SK-MEL-5 (cell line): ENCODE data around the gene PROM1. TPM values are rescaled to one million over a fixed set of nuclear protein-coding genes. Genes with fewer than 3 reads are reported as not detected.

ENCODE experiments used
- DNase-seq: peaks from one replicate; pipeline ENCODE4 v3.0.0-alpha.2; 2016; ENCODE audit warnings: low read depth, low spot score
- in situ Hi-C: cut with HindIII; loops from 2 replicates; pipeline ENCODE4 v1.10.0; 2016; ENCODE audit warnings: low sequenced_read_pairs, high pct_unique_total_duplicates, low pct_unique_long_range_greater_than_20kb
- total RNA-seq: library from RNA; depleted of rRNA; stranded (reverse); fragments of >200 nt; shearing (Covaris generic); gene quantifications from 2 replicates; pipeline ENCODE4 v1.2.3, GENCODE V29; 2014

Gene PROM1
- total RNA-seq, 1 experiment from 2014 or later = 3.1 TPM

DNA sequence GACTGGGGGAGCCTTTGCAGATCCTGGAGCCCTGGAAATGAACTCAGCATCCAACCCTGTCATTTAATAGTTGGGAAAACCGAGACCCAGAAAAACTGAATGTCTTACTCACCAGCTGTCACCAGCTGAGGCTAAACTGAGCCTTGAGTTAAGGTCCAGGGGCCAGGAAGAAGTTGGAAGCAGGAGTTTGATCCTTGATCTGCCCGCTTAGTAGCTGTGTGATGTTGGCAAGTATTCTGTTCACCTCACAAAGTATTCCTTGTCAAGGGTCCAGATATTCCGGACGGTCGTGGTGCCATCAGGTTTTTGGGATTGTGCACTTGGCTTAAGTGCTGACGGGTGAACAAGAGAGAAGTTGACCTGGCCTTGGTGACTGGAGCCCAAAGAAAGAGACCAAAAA, 30.7 kb upstream of the PROM1 start:
- DNase-seq = no peak
- in situ Hi-C loops = no loop called here

DNA sequence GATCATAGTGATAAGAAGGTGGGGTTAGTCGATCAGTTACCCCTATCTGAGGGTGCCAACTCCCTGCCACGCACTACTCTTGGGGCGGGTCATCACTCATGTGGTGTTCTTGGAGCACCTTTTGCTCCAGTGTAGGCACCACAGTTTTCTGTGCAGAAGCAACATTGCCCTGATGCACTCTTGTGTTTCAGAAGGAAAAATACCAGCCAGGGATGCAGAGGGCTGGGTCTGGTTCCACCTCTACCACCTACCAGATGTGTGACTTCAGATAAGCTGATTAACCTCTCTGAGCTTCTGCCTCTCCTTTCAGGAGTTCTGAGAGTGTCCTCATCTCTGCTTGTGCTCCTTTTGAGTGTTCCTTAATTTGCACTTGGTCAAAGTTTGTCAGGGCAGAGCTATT, 29.9 kb upstream of the PROM1 start:
- no peak for DNase-seq
- in situ Hi-C loops = no loop called here

- DNase-seq = no peak
- in situ Hi-C loops = no loop called here
Measured at GRCh38 chr4:16111533-16111932, 27.7 kb upstream of the PROM1 start.

DNA sequence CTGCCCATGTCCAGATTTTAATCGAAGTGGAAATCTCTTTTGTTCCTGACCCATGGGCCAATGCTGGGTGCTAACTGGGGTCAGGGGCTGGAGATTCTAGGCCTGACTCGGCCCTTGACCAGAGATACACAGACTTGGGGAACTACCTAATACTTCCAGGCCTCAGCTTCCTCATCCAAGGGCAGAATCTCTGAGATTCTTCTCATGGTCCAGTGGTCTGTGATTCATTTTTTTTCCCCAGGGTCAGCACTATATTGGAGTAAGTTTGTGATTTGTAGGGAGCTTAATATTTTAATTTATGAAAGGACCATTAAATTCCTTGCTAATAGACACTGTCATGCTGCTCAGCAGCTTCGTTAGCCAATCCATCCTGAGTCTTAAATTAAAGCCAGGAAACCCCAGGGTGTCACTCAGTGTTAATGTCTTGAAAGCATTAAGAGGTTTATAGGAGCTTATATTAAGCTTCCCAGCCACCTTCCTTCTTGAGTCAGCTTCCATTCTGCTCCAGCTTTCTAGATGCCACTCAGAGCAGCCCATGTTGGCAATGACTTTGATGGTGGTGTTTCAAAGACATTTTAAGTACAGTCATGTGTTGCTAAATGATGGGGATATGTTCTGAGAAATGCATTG, 27.0 kb upstream of the PROM1 start:
- no peak for DNase-seq
- in situ Hi-C loops = no loop called here

GRCh38 chr4:16110199-16110598, 26.4 kb upstream of the PROM1 start:
- in situ Hi-C loops = no loop called here
- no peak for DNase-seq

DNA sequence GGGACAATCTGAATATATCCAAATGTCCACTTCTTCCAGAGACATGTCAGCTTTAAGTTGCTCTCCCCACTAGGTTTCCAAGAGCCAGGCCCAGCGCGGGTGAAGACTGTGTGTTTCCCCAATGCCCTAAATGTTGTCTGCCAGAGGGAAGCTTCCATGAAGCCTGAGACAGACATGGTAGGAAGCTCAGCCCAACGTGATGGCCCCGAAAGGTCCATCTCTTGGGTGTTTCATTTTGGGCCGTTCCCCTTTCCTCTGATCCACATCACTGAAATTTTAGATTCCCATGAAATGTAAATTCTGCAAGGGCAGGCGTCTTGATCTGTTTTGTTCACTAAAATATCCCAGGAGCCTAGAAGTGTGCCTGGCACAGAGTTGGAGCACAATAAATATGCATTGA, 25.4 kb upstream of the PROM1 start:
- in situ Hi-C loops = no loop called here
- DNase-seq = no peak

GRCh38 chr4:16106956-16107355, 23.1 kb upstream of the PROM1 start:
- DNase-seq = no peak
- in situ Hi-C loops = no loop called here

GRCh38 chr4:16104520-16104919, 20.7 kb upstream of the PROM1 start:
- in situ Hi-C loops = no loop called here
- no peak for DNase-seq

DNA sequence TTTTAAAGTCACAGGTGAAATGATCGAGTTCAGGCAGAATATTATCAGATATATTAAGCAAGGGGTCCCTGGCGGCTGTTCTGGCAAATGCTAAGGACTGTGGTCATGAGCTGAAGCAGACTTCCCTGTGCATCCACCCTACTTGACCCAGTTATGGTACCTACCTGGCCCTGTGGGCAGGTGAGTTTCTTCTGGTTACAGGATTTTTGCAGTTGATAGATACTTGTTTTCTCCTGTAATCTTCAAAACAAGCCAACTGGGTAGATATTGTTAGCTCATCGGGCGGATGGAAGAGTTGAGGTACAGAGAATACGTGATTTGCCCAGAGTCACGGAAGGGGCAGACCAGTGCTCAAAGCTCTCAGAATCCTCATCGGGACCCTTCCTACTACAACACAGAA, 18.5 kb upstream of the PROM1 start:
- no peak for DNase-seq
- in situ Hi-C loops = no loop called here

DNA sequence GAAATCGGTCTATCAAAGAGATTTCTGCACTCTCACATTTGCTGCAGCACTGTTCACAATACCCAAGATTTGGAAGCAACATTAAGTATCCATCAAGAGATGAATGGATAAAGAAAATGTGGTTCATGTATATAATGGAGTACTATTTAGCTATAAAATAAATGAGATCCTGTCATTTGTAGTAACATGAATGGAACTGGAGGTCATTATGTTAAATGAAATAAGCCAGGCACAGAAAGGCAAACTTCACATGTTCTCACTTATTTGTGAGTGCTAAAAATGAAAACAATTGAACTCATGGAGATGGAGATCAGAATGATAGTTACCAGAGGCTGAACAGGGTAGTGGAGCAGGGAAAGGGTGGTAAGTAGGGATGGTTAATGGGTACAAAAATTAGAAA, 17.0 kb upstream of the PROM1 start:
- no peak for DNase-seq
- in situ Hi-C loops = no loop called here

GRCh38 chr4:16092682-16093319, 9.0 kb upstream of the PROM1 start:
- in situ Hi-C loops = no loop called here
- no peak for DNase-seq

GRCh38 chr4:16090096-16090705, 6.4 kb upstream of the PROM1 start:
- in situ Hi-C loops = no loop called here
- no peak for DNase-seq

DNA sequence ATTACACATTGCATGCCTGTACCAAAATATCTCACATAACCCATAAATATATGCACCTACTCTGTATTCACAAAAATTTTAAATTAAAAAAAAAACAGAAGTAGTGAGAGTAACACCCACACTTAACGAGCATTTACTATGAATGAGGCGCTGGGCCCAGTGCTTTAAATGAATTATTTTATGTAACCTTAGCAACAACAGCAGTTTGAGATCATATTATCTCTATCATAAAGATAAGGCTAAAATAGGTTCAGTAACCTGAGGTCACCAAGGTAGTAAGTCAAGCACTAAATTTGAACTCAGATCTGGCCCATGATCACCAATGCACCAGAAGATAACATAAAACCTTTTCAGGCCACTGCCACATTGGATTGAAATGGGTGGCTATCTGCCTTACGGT, 5.3 kb upstream of the PROM1 start:
- DNase-seq = no peak
- in situ Hi-C loops = no loop called here

DNA sequence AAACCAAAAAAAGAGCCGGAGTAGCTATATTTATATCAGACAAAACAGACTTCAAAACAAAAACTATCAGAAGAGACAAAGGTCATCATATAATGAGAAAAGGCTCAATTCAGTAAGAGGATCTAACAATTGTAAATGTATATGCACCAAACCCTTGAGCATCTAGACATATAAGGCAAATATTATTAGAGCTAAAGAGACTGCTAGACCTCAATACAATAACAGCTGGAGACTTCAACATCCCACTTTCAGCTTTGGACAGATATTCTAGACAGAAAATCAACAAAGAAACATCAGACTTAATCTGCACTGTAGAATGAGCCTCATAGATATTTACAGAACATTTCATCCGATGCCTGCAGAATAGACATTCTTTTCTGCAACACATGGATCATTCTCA, 4.8 kb upstream of the PROM1 start:
- DNase-seq = no peak
- in situ Hi-C loops = no loop called here

GRCh38 chr4:16085822-16086221, 2.0 kb upstream of the PROM1 start:
- in situ Hi-C loops = no loop called here
- DNase-seq = no peak

GRCh38 chr4:16082426-16083240, 1.2 kb downstream of the PROM1 start:
- no peak for DNase-seq
- in situ Hi-C loops = no loop called here

DNA sequence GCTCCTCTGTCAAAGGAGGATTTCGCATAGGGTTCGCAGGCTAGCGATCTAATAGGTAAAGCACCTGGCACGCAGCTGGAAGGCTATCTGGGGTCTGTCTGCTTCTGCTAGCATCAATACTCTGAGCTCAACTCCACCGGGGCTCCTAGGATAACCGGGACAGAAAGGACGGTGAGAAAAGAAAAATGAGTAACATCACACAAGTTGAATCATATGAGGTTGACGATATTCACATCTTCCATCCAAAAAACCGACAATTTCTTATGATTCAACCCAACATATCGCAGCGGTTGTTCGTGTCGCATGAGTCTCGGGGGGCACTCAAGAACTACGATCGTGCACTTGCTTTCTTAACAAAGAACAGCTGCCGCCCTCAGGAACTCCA, 1.8 kb downstream of the PROM1 start:
- DNase-seq = no peak
- in situ Hi-C loops = no loop called here

GRCh38 chr4:16079046-16079445, 4.8 kb downstream of the PROM1 start:
- no peak for DNase-seq
- in situ Hi-C loops = no loop called here
